Measurements from ENCODE around the gene ARHGAP45. TPM values are rescaled to one million over a fixed set of nuclear protein-coding genes. Genes with fewer than 3 reads are reported as not detected.

ARHGAP45 gene
- total and polyA plus RNA-seq, 9 of the 15 experiments (the other 6 are each of a cell fraction or from before 2014, with no cell fraction given), result 0.08 to 22.1 (median 4.2) TPM

GRCh38 chr19:1018932-1019615 lies 47.9 kb upstream of the ARHGAP45 start (continued):
- TF ChIP-seq FOXJ2 (tag; IDR thresholded peaks at IDR 0.05) (no peak), ZNF398 (CRISPR knock-in tag; IDR thresholded peaks at IDR 0.05) (no peak), TBL1XR1 (IDR thresholded peaks at IDR 0.05; ENCODE audit: low read length in 2 of 2) (no peak), EWSR1 (IDR thresholded peaks at IDR 0.05; ENCODE audit: borderline replicate concordance, low read depth, partially characterized antibody) (no peak), CHD1 (IDR thresholded peaks at IDR 0.05; ENCODE audit: low read length) (peak; percentile 40), HIVEP1 (CRISPR knock-in tag; IDR thresholded peaks at IDR 0.05) (no peak), SNAPC5 (CRISPR knock-in tag; IDR thresholded peaks at IDR 0.05) (no peak), CREM (IDR thresholded peaks at IDR 0.05; ENCODE audit: low read depth) (no peak), BDP1 (IDR thresholded peaks at IDR 0.05; ENCODE audit: insufficient read depth, insufficient read length) (no peak), RBFOX2 (IDR thresholded peaks at IDR 0.05; ENCODE audit: low read depth, low read length) (peak; percentile 3; the same call in 1 of the 2 replicates), NR2F6 (CRISPR knock-in tag; IDR thresholded peaks at IDR 0.05) (no peak), MAFK (IDR thresholded peaks at IDR 0.05; ENCODE audit: low read length) (no peak), ETV6 (IDR thresholded peaks at IDR 0.05; ENCODE audit: borderline replicate concordance in 1 of 2, low read depth in 2 of 2, low read length in 1 of 2) (no peak), ETV6 (CRISPR knock-in tag; IDR thresholded peaks at IDR 0.05; ENCODE audit: borderline replicate concordance) (no peak), HMG20A (CRISPR knock-in tag; conservative IDR thresholded peaks at IDR 0.05) (no peak), TARDBP (IDR thresholded peaks at IDR 0.05) (no peak), KDM1A (IDR thresholded peaks at IDR 0.05) (no peak), MED1 (CRISPR knock-in tag; IDR thresholded peaks at IDR 0.05; ENCODE audit: borderline replicate concordance) (0 out of 2 replicates have a peak, but pooled peaks have one; percentile 20), RBM17 (IDR thresholded peaks at IDR 0.05; ENCODE audit: borderline replicate concordance, low read depth, low read length) (no peak), ADNP (tag; IDR thresholded peaks at IDR 0.05) (no peak), ZNF695 (CRISPR knock-in tag; IDR thresholded peaks at IDR 0.05) (no peak), RNF219 (CRISPR knock-in tag; IDR thresholded peaks at IDR 0.05) (no peak), SMAD4 (CRISPR knock-in tag; conservative IDR thresholded peaks at IDR 0.05) (no peak)
- TF ChIP-seq, protein P1, sequence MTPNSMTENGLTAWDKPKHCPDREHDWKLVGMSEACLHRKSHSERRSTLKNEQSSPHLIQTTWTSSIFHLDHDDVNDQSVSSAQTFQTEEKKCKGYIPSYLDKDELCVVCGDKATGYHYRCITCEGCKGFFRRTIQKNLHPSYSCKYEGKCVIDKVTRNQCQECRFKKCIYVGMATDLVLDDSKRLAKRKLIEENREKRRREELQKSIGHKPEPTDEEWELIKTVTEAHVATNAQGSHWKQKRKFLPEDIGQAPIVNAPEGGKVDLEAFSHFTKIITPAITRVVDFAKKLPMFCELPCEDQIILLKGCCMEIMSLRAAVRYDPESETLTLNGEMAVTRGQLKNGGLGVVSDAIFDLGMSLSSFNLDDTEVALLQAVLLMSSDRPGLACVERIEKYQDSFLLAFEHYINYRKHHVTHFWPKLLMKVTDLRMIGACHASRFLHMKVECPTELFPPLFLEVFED (CRISPR knock-in tag; conservative IDR thresholded peaks at IDR 0.05), result no peak
